ENCODE measurements around the gene ATF7IP. TPM values are rescaled to one million over a fixed set of nuclear protein-coding genes. Genes with fewer than 3 reads are reported as not detected.

ATF7IP gene
- total RNA-seq, 4 donors from 2014 or later, result 32.2 to 159 (median 85.3) TPM

DNA sequence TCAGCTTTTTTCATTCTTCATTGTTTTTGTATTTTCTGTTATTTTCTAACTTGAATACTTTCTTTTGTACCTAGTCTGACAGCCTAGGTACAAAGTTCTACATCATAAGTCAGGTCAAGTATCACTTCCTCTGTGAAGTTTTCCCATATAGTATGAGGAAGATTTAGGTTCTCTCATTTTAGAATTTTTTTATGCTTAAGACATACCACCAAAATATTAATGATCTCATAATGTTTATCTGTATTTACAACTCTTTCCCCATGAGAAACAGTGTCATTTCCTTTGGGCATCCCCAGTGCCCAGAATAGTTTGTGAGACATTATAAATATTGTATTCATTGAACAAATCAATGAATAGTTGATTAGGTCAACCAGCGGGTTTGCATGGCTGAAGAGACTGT, 3.1 kb upstream of the ATF7IP start:
- no peak overlapping the region for H3K27ac ChIP-seq
- intact Hi-C loops (cut with DNase I; ENCODE audit: low total_unique reads) (no loop called here), in situ Hi-C loops (cut with MboI; ENCODE audit: low pct_ligation_motif_present in 1 of 4, low pct_unique_long_range_greater_than_20kb in 1 of 4, low sequenced_read_pairs in 3 of 4) (loop anchor here (5.0 to 25.0 kb wide), 3 partner anchors 98 to 100 kb away; no protein-coding TSS in a partner anchor)
- peaks cover 0 to 8% (median under 1%) of the 10 kb centered on the region in 4 donors for H3K4me1 ChIP-seq
- H3K27me3 ChIP-seq, result no peaks in the 10 kb centered on the region
- no peaks in the 10 kb centered on the region for H3K9me3 ChIP-seq
- DNase-seq, result no peak
- H3K4me3 ChIP-seq, result no peak overlapping the region
- WGBS, 2 donors (ENCODE audit: low coverage in 1 of 2), result 81 to 89% methylated on average over 1 of the region's 1 CpG
- H3K36me3 ChIP-seq, result no peaks in the 10 kb centered on the region
- TF ChIP-seq POLR2AphosphoS5 (IDR thresholded peaks at IDR 0.05) (no peak), EP300 (IDR thresholded peaks at IDR 0.05; ENCODE audit: low read depth) (no peak), POLR2A (IDR thresholded peaks at IDR 0.05) (no peak)
- TF ChIP-seq, protein P1, sequence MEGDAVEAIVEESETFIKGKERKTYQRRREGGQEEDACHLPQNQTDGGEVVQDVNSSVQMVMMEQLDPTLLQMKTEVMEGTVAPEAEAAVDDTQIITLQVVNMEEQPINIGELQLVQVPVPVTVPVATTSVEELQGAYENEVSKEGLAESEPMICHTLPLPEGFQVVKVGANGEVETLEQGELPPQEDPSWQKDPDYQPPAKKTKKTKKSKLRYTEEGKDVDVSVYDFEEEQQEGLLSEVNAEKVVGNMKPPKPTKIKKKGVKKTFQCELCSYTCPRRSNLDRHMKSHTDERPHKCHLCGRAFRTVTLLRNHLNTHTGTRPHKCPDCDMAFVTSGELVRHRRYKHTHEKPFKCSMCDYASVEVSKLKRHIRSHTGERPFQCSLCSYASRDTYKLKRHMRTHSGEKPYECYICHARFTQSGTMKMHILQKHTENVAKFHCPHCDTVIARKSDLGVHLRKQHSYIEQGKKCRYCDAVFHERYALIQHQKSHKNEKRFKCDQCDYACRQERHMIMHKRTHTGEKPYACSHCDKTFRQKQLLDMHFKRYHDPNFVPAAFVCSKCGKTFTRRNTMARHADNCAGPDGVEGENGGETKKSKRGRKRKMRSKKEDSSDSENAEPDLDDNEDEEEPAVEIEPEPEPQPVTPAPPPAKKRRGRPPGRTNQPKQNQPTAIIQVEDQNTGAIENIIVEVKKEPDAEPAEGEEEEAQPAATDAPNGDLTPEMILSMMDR (IDR thresholded peaks at IDR 0.05), result no peak

DNA sequence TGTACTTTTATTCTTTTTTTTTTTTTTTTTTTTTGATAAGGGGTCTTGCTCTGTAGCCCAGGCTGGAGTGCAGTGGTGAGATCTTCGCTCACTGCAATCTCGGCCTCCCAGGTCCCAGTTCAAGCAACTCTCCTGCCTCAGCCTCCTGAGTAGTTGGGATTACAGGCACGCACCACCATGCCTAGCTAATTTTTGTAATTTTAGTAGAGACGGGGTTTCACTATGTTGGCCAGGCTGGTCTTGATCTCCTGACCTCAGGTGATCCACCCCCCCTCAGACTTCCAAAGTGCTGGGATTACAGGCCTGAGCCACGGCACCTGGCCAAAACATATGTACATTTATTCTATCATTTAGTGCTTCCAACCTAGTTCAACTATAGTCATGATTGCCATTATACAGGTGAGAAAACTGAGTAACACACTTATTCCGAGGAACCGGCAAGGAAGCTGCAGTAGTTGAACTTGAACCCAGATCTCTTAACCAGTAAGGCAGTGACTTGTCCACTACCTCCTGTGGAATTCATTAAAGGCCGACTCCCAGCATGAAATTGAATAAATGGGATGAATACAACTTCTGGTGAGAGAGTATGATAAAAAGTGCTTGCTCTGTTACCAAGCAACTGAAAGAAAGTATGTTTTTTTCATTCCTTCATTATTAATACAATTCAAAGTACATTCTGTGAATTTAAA, 755 bp upstream of the ATF7IP start:
- in situ Hi-C loops (cut with MboI; ENCODE audit: low pct_ligation_motif_present in 1 of 4, low pct_unique_long_range_greater_than_20kb in 1 of 4, low sequenced_read_pairs in 3 of 4), result loop anchor here (5.0 to 25.0 kb wide), 3 partner anchors 100 to 102 kb away; no protein-coding TSS in a partner anchor
- no peaks in the 10 kb centered on the region for H3K36me3 ChIP-seq

DNA sequence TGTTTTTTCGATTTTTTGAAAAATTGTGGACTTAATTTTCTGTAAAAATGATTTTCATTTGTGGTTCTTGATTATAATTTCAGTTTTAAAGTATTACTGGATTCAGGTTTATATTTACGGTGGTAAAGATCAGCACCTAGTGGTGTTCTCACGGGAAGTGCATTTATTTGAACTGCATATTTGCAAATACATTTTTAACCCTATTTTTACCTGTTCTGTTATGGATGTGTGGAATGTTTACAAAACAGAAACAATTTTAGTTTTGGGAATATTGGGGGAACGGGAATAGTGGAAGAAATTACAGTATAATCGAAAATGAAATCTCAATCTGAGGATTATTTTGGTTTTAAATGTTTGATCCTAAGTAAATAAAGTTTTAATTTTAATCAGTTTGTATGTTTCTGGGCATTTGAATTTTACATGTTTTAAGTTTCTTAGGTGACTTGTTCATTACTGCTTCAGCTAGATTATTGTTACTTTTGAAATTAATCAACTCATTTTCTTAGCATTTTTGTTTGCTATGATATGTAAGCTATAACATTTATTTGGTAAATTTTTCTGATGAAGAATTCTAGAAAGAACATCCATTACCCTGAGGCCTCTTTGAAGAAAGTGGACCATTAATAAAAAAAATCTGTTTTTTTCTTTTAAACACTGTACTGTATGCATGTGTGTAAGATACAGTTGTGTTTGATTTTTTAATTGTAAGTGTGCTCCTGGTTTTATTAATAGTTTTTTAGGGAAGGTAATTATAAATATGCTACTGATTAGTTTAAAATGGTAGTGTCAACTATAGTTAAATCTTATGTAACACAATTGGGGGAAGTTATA, 942 bp downstream of the ATF7IP start:
- Histone ChIP-seq H3K9me3 (no peaks in the 10 kb centered on the region), H3K4me1 (peaks cover 0 to 30% (median 13%) of the 10 kb centered on the region in 4 donors), H3K27ac (peak overlapping the region; percentile 91 to 98 (median 96)), H3K36me3 (no peaks in the 10 kb centered on the region), H3K27me3 (no peaks in the 10 kb centered on the region), H3K4me3 (peak overlapping the region; percentile 6 to 78 (median 62))
- intact Hi-C loops (cut with DNase I; ENCODE audit: low total_unique reads), result loop anchor here (5.0 kb wide), 1 partner anchor 109 kb away; no protein-coding TSS in a partner anchor
- no peak for DNase-seq
- 5 to 11% methylated on average over 5 of the region's 5 CpGs for WGBS, 2 donors (ENCODE audit: low coverage in 1 of 2)
- in situ Hi-C loops (cut with MboI; ENCODE audit: low pct_ligation_motif_present in 1 of 4, low pct_unique_long_range_greater_than_20kb in 1 of 4, low sequenced_read_pairs in 3 of 4), result loop anchor here in 2 of 4 donors (10.0 to 25.0 kb wide), 2 partner anchors 102 to 104 kb away; no protein-coding TSS in a partner anchor
- TF ChIP-seq, protein P1 (IDR thresholded peaks at IDR 0.05), result peak in 3 of 5 experiments; percentile 23 to 63 (median 56)
- TF ChIP-seq POLR2A (IDR thresholded peaks at IDR 0.05), result no peak

More for the DNA sequence above, 755 bp upstream of the ATF7IP start:
- WGBS, 2 donors (ENCODE audit: low coverage in 1 of 2), result 93% methylated on average over 8 of the region's 8 CpGs; no CpG with 5 or more reads in 1 of the 2 donors
- no peaks in the 10 kb centered on the region for H3K27me3 ChIP-seq
- intact Hi-C loops (cut with DNase I; ENCODE audit: low total_unique reads), result loop anchor here (5.0 kb wide), 1 partner anchor 107 kb away; no protein-coding TSS in a partner anchor
- DNase-seq, result no peak
- no peak for TF ChIP-seq EP300 (IDR thresholded peaks at IDR 0.05; ENCODE audit: low read depth)
- TF ChIP-seq, protein P1 (IDR thresholded peaks at IDR 0.05), result no peak
- no peak for TF ChIP-seq POLR2A (IDR thresholded peaks at IDR 0.05)
- TF ChIP-seq POLR2AphosphoS5 (IDR thresholded peaks at IDR 0.05), result no peak
- peaks cover 0 to 26% (median 13%) of the 10 kb centered on the region in 4 donors for H3K4me1 ChIP-seq
- peak overlapping the region in 3 of 4 donors; percentile 60 to 78 (median 63) for H3K4me3 ChIP-seq
- no peaks in the 10 kb centered on the region for H3K9me3 ChIP-seq
- peak overlapping the region; percentile 91 to 98 (median 96) for H3K27ac ChIP-seq

Measured in transverse colon (tissue), 4 donors.